ENCODE results near the gene DUS1L. TPM values are rescaled to one million over a fixed set of nuclear protein-coding genes. Genes with fewer than 3 reads are reported as not detected.

The DUS1L gene
- total RNA-seq, 1 donor from 2014 or later, result 64.0 TPM

DNA sequence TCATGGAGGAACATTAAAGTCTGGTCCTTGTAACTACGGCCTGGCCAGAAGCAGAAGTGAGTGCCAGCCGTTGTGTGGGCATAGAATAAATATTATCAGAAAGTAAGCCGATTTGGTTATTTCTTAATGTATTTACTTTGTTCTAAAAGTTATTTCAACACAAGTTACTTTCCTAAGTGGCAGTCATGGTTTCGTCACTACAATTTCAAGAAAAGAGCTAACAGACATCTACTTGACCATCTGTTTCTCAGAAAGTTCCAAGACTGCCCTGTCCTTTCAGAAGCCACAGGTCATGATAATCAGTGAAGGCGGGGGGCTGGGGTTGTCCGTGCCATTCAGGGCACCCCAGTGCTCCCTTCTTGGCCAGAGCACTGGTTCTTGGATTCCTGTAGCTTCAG lies 47.3 kb upstream of the DUS1L start:
- H3K9me3 Mint-ChIP-seq (ENCODE audit: low read depth), result no peaks in the 10 kb centered on the region
- H3K27me3 Mint-ChIP-seq (ENCODE audit: low read depth), result no peaks in the 10 kb centered on the region
- no peak for DNase-seq (ENCODE audit: low spot score)
- H3K4me1 Mint-ChIP-seq (ENCODE audit: low read depth), result peaks cover 10% of the 10 kb centered on the region
- no peak overlapping the region for H3K27ac Mint-ChIP-seq (ENCODE audit: unreplicated experiment)
- H3K36me3 Mint-ChIP-seq (ENCODE audit: low read depth), result peaks cover 3% of the 10 kb centered on the region
- H3K4me3 Mint-ChIP-seq (ENCODE audit: unreplicated experiment), result no peak overlapping the region
- TF ChIP-seq, protein P1, sequence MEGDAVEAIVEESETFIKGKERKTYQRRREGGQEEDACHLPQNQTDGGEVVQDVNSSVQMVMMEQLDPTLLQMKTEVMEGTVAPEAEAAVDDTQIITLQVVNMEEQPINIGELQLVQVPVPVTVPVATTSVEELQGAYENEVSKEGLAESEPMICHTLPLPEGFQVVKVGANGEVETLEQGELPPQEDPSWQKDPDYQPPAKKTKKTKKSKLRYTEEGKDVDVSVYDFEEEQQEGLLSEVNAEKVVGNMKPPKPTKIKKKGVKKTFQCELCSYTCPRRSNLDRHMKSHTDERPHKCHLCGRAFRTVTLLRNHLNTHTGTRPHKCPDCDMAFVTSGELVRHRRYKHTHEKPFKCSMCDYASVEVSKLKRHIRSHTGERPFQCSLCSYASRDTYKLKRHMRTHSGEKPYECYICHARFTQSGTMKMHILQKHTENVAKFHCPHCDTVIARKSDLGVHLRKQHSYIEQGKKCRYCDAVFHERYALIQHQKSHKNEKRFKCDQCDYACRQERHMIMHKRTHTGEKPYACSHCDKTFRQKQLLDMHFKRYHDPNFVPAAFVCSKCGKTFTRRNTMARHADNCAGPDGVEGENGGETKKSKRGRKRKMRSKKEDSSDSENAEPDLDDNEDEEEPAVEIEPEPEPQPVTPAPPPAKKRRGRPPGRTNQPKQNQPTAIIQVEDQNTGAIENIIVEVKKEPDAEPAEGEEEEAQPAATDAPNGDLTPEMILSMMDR (IDR thresholded peaks at IDR 0.05), result no peak

DNA sequence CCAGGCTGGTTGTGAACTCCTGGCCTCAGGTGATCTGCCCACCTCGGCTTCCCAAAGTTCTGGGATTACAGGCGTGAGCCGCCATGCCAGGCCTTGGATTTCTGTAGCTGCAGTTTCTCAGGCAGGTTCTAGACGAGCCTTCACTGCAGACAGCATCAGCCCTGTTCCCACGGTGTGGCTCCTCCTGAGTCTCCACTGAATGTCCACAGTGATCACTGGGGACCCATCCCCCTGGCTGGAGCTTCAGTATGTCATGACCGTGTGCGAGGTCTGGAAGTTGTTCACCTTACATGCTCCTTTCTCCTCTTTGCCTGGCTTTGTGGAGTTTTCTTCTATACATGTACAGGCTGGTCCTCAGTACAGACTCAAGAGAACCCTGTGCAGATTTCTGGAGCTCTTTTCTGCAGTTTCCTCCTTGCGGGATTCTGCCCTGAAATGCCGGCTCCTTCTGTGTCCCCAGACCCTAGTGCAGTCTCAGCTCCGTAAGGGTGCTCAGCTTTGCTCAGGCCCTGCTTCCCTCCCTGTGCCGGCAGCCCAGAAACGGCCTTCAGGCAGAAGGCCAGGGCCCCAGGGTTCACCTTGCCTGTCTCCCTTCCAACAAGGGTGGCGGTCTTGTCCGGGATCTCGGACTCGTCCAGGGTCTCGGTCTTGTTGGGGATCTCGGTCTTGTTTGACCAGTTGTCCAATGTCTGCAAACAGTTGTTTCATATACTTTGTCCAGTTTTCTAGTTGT lies 46.7 kb upstream of the DUS1L start:
- no peak overlapping the region for H3K4me3 Mint-ChIP-seq (ENCODE audit: unreplicated experiment)
- H3K4me1 Mint-ChIP-seq (ENCODE audit: low read depth), result peaks cover 10% of the 10 kb centered on the region
- H3K9me3 Mint-ChIP-seq (ENCODE audit: low read depth), result no peaks in the 10 kb centered on the region
- TF ChIP-seq, protein P1 (IDR thresholded peaks at IDR 0.05), result no peak
- H3K36me3 Mint-ChIP-seq (ENCODE audit: low read depth), result peaks cover 3% of the 10 kb centered on the region
- no peak for DNase-seq (ENCODE audit: low spot score)
- no peaks in the 10 kb centered on the region for H3K27me3 Mint-ChIP-seq (ENCODE audit: low read depth)
- no peak overlapping the region for H3K27ac Mint-ChIP-seq (ENCODE audit: unreplicated experiment)

DNA sequence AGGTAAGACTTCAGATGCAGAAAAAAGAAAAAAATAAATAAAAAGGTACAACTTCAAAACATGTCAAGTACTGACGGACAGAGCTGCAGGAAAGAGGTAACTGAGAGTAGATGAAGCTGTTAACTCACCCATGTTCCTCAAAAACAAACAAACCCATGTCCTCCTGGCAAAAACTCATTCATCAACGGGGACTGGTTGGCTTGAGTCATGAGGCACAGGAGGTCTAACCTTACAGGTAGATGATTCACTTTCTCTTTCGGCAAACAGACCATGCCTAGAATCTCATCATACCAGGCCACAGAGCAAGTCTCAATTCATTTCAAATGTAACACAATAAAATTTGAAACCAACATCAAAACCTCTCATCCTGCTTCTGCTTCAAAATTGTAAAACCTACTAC lies 44.7 kb upstream of the DUS1L start:
- H3K27me3 Mint-ChIP-seq (ENCODE audit: low read depth), result no peaks in the 10 kb centered on the region
- H3K9me3 Mint-ChIP-seq (ENCODE audit: low read depth), result no peaks in the 10 kb centered on the region
- H3K4me1 Mint-ChIP-seq (ENCODE audit: low read depth), result peaks cover 20% of the 10 kb centered on the region
- no peak overlapping the region for H3K4me3 Mint-ChIP-seq (ENCODE audit: unreplicated experiment)
- H3K27ac Mint-ChIP-seq (ENCODE audit: unreplicated experiment), result no peak overlapping the region
- no peak for DNase-seq (ENCODE audit: low spot score)
- TF ChIP-seq, protein P1 (IDR thresholded peaks at IDR 0.05), result no peak
- H3K36me3 Mint-ChIP-seq (ENCODE audit: low read depth), result peaks cover 3% of the 10 kb centered on the region

DNA sequence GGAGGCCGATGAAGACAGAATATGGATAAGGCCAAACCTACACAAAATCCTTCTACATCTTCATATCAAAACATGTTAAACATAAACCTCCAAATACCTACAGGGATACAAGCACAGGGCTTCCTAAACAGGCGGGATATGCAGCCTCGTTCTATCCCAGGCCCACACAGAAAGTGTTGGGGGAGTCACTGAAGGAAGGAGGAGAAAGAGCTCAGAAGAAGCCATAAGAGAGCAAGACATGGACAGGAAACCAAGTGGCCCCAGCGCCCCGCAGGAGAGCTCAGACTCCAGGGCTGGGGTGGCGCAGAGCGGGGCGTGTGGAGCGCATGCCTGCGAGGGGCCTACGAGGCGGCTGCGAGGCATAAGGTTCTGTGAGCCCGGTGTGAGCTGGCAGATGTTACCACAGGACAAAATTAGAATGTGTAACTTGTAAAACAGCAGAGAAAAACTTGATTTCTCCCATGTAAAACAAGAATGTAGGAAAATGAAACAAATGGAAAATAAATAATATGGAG lies 43.4 kb upstream of the DUS1L start:
- Mint-ChIP-seq H3K4me1 (ENCODE audit: low read depth) (peaks cover 20% of the 10 kb centered on the region), H3K4me3 (ENCODE audit: unreplicated experiment) (no peak overlapping the region), H3K27ac (ENCODE audit: unreplicated experiment) (peak overlapping the region; percentile 32), H3K36me3 (ENCODE audit: low read depth) (peaks cover 3% of the 10 kb centered on the region), H3K27me3 (ENCODE audit: low read depth) (no peaks in the 10 kb centered on the region), H3K9me3 (ENCODE audit: low read depth) (no peaks in the 10 kb centered on the region)
- TF ChIP-seq, protein P1 (IDR thresholded peaks at IDR 0.05), result no peak
- DNase-seq (ENCODE audit: low spot score), result no peak

DNA sequence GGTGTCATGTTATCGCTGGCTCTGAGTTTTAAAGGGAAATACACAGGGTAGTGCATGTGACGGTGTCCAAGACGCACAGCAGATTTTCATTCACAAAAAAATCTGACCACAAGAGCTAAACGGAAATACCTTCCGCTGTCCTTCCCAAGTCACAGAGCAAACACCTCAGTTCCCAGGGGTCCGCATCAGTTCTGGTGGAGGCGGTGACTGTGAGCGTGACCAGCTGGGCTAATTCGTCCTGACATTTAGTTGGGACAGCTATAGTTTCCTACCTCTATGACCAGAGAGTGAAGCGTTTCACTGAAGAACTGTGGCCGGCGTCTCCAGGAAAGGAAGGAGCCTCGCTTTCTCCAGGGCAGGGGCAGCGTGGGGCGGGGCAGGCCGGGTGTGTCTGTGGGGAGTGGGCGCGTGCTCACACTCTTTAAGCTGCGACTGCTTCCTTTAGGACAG lies 42.9 kb upstream of the DUS1L start:
- Mint-ChIP-seq H3K36me3 (ENCODE audit: low read depth) (peaks cover under 1% of the 10 kb centered on the region), H3K4me1 (ENCODE audit: low read depth) (peaks cover 20% of the 10 kb centered on the region), H3K27ac (ENCODE audit: unreplicated experiment) (peak overlapping the region; percentile 32), H3K4me3 (ENCODE audit: unreplicated experiment) (no peak overlapping the region), H3K27me3 (ENCODE audit: low read depth) (no peaks in the 10 kb centered on the region), H3K9me3 (ENCODE audit: low read depth) (no peaks in the 10 kb centered on the region)
- TF ChIP-seq, protein P1 (IDR thresholded peaks at IDR 0.05), result no peak
- DNase-seq (ENCODE audit: low spot score), result no peak
